K562 (cell line): Measurements from ENCODE around the gene RNF150. TPM values are rescaled to one million over a fixed set of nuclear protein-coding genes. Genes with fewer than 3 reads are reported as not detected.

ENCODE experiments used
- ATAC-seq: fragments of 200-7000 bp; cut with Tn5 transposase; 3 replicates; pipeline ENCODE4 v1.9.1; 2020; ENCODE audit warnings: moderate library complexity
- BruUV-seq: library from RNA; stranded (reverse); fragments of 400-500 nt; replicated peaks from 2 replicates; lab custom pipeline; 2021; lab: Mats Ljungman, UMichigan
- CTCF ChIA-PET: fragments of 300-600 bp; formaldehyde crosslinking; extraction: SDS; loops from one replicate; lab custom pipeline; 2021; ENCODE audit warnings: low intra/inter-chr PET ratio; lab: Yijun Ruan, JAX
- POLR2A ChIA-PET: fragments of 300-600, 350-650 bp; sonication (Branson Sonifier 250); formaldehyde crosslinking; extraction: SDS; loops from one replicate; lab custom pipeline; 2021; ENCODE audit warnings: antibody characterized with exemption, inconsistent platforms; lab: Yijun Ruan, JAX
- DNase-seq, 4 experiments: peaks; one replicate each; pipeline versions ENCODE4 v3.0.0 to v3.0.0-alpha.2; 2011 to 2018; ENCODE audit warnings: low spot score in 3 of 4, mixed read lengths in 3 of 4; ENCODE audit errors: extremely low read depth in 1 of 4
- FAIRE-seq: peaks from 2 replicates; lab custom pipeline; 2011; peaks lifted over from hg19 to GRCh38; lab: Jason Lieb, UNC
- H2AFZ ChIP-seq: 2 replicates; pipeline ENCODE4 v1.6.0; 2011; ENCODE audit warnings: low read depth, low read length, control low read depth, inconsistent platforms
- H3K27ac ChIP-seq: fragments of 200-600 bp; 3 replicates; pipeline ENCODE4 v1.8.0; 2011; ENCODE audit warnings: low read depth, mild to moderate bottlenecking, control low read depth, inconsistent platforms, low read length, moderate library complexity, mixed read lengths; ENCODE audit errors: extremely low read depth
- H3K27me3 ChIP-seq, 2 experiments: fragments of 300-600 bp in 1 of 2; 2 replicates in 1 of 2; 3 replicates in 1 of 2; pipeline versions ENCODE4 v1.6.0 to v1.8.0; 2011; ENCODE audit warnings: inconsistent platforms in 2 of 2, low read length in 2 of 2, mild to moderate bottlenecking in 1 of 2, mixed read lengths in 1 of 2, moderate library complexity in 1 of 2; ENCODE audit not compliant: control insufficient read depth in 2 of 2, insufficient read depth in 2 of 2
- H3K36me3 ChIP-seq: fragments of 300-600 bp; 3 replicates; pipeline ENCODE4 v1.8.0; 2011; ENCODE audit warnings: mild to moderate bottlenecking, low read length, inconsistent platforms; ENCODE audit not compliant: control insufficient read depth, insufficient read depth
- H3K4me1 ChIP-seq, 2 experiments: fragments of 200-600 bp in 1 of 2; replicated peaks in 1 of 2; 2 replicates in 1 of 2; 3 replicates in 1 of 2; pipeline versions ENCODE4 v1.5.1 to v1.8.0; 2011; ENCODE audit warnings: inconsistent platforms in 2 of 2, low read length in 2 of 2, mild to moderate bottlenecking in 1 of 2, mixed read lengths in 1 of 2, moderate library complexity in 1 of 2; ENCODE audit not compliant: control insufficient read depth in 2 of 2, insufficient read depth in 2 of 2
- H3K4me2 ChIP-seq: 2 replicates; pipeline ENCODE4 v1.6.1; 2011; ENCODE audit warnings: low read length, control low read depth, inconsistent platforms, mixed read lengths; ENCODE audit not compliant: insufficient read depth
- H3K4me3 ChIP-seq: fragments of 200-600 bp; sonication (generic), shearing (Covaris generic); 2 replicates; pipeline ENCODE4 v1.5.1; 2016; ENCODE audit warnings: control low read depth, inconsistent platforms
- H3K79me2 ChIP-seq: fragments of 200-600 bp; 3 replicates; pipeline ENCODE4 v1.8.0; 2011; ENCODE audit warnings: low read length, inconsistent platforms; ENCODE audit not compliant: control insufficient read depth, insufficient read depth
- H3K9ac ChIP-seq, 2 experiments: 2 replicates each; pipeline versions ENCODE4 v1.6.0 to v1.6.1; 2011; ENCODE audit warnings: low read depth in 2 of 2, low read length in 2 of 2, control low read depth in 1 of 2, inconsistent platforms in 1 of 2, mild to moderate bottlenecking in 1 of 2, mixed read lengths in 1 of 2; ENCODE audit not compliant: insufficient read depth in 1 of 2
- H3K9me1 ChIP-seq: one replicate; pipeline ENCODE4 v1.6.0; 2011; ENCODE audit warnings: inconsistent platforms, mild to moderate bottlenecking, low read length, moderate library complexity; ENCODE audit not compliant: control insufficient read depth, insufficient read depth
- H3K9me3 ChIP-seq: replicated peaks from 2 replicates; pipeline ENCODE4 v1.5.1; 2011; ENCODE audit warnings: low read depth, low read length, inconsistent platforms; ENCODE audit not compliant: control insufficient read depth, insufficient read depth
- H4K20me1 ChIP-seq: replicated peaks from 2 replicates; pipeline ENCODE4 v1.6.1; 2011; ENCODE audit warnings: low read length, inconsistent platforms, mixed read lengths; ENCODE audit not compliant: control insufficient read depth, insufficient read depth
- BRF1 ChIP-seq: IDR thresholded peaks from 3 replicates; pipeline ENCODE4 v1.6.1; 2011; ENCODE audit warnings: borderline replicate concordance, mild to moderate bottlenecking; ENCODE audit not compliant: insufficient read length; ENCODE audit errors: extremely low read depth
- CBX5 ChIP-seq: IDR thresholded peaks from 2 replicates; pipeline ENCODE4 v1.6.1; 2014; ENCODE audit warnings: low read depth, borderline replicate concordance
- CREB5 ChIP-seq: fragments of 250-450 bp; sonication (Bioruptor Pico); IDR thresholded peaks from 2 replicates; pipeline ENCODE4 v1.5.0; 2020; ENCODE audit warnings: mild to moderate bottlenecking
- FOXP4 ChIP-seq: sonication (generic); formaldehyde crosslinking; IDR thresholded peaks from 2 replicates; pipeline ENCODE4 v1.8.0; 2022; ENCODE audit warnings: mild to moderate bottlenecking, missing genetic modification reagents, borderline replicate concordance
- HDAC8 ChIP-seq: fragments of 450-650 bp; IDR thresholded peaks from 2 replicates; pipeline ENCODE4 v1.6.1; 2016; ENCODE audit warnings: mild to moderate bottlenecking, missing genetic modification characterization, moderate library complexity, missing compliant biosample characterization
- ID3 ChIP-seq, 2 experiments: fragments of 250-450 bp in 1 of 2; fragments of 450-650 bp in 1 of 2; sonication (Bioruptor Pico) in 1 of 2; IDR thresholded peaks; 2 replicates each; pipeline versions ENCODE4 v1.6.1 to v1.8.0; 2016 to 2021; ENCODE audit warnings: mild to moderate bottlenecking in 2 of 2, moderate library complexity in 2 of 2, missing compliant biosample characterization in 1 of 2, missing genetic modification characterization in 1 of 2
- KLF13 ChIP-seq: fragments of 450-650 bp; IDR thresholded peaks from 2 replicates; pipeline ENCODE4 v1.6.1; 2016; ENCODE audit warnings: missing genetic modification characterization, low read depth, mild to moderate bottlenecking, missing compliant biosample characterization, moderate library complexity, borderline replicate concordance
- NR2F6 ChIP-seq: fragments of 450-650 bp; formaldehyde crosslinking; IDR thresholded peaks from 2 replicates; pipeline ENCODE4 v1.4.0; 2020; ENCODE audit warnings: mild to moderate bottlenecking
- PML ChIP-seq: IDR thresholded peaks from 2 replicates; pipeline ENCODE4 v1.6.1; 2012; ENCODE audit warnings: low read length, inconsistent platforms
- STAG1 ChIP-seq: sonication (generic); formaldehyde crosslinking; IDR thresholded peaks from 2 replicates; pipeline ENCODE4 v1.5.0; 2020; ENCODE audit warnings: missing genetic modification reagents, borderline replicate concordance
- TBL1XR1 ChIP-seq, 2 experiments: IDR thresholded peaks; 2 replicates each; pipeline ENCODE4 v1.6.1; 2012; ENCODE audit warnings: improper control_type of control experiment in 2 of 2, low read length in 2 of 2, mild to moderate bottlenecking in 1 of 2
- WHSC1 ChIP-seq: IDR thresholded peaks from one replicate; pipeline ENCODE4 v1.6.1; 2012; ENCODE audit warnings: low read length, control low read depth, inconsistent platforms
- ZNF586 ChIP-seq: fragments of 450-650 bp; formaldehyde crosslinking; conservative IDR thresholded peaks from 2 replicates; pipeline ENCODE4 v1.4.0; 2020; ENCODE audit warnings: mild to moderate bottlenecking, moderate library complexity
- ZNF589 ChIP-seq: fragments of 200-800 bp; sonication (Bioruptor generic); IDR thresholded peaks from 2 replicates; pipeline ENCODE4 v1.6.1; 2016; ENCODE audit warnings: low read depth, missing genetic modification characterization, missing compliant biosample characterization
- ZNF780A ChIP-seq: fragments of 250-450 bp; sonication (Bioruptor Pico); IDR thresholded peaks from 2 replicates; pipeline ENCODE4 v1.5.0; 2021; ENCODE audit warnings: mild to moderate bottlenecking
- WGBS: fragments of 100-300 bp; shearing (Covaris generic); methylation state at CpG from one replicate; pipeline ENCODE4 v1.1.6; 2016; ENCODE audit warnings: low coverage, mixed read lengths; ENCODE audit not compliant: insufficient coverage; ENCODE audit errors: missing lambda C conversion rate; 5-methylcytosine and 5-hydroxymethylcytosine counted together
- in situ Hi-C: fragments of 300-500 bp; cut with MboI; formaldehyde crosslinking; loops from 4 replicates; pipeline ENCODE4 v1.15.0; 2018; ENCODE audit warnings: inconsistent platforms, mixed read lengths
- intact Hi-C: fragments of 100-400 bp; cut with micrococcal nuclease; formaldehyde crosslinking; loops from 2 replicates; pipeline ENCODE4 v1.14.2; 2022
- polyA plus RNA-seq, 8 experiments: library from polyadenylated mRNA; depleted of rRNA in 4 of 8; stranded (reverse) in 5 of 8; unstranded in 3 of 8; fragments of >200 nt; fragmentation: Nextera tagmentation in 2 of 8; fragmentation: Illumina TruSeq in 1 of 8; extraction: Ambion mirVana in 2 of 8; extraction: Trizol in 1 of 8; gene quantifications; 2 replicates each; pipeline versions ENCODE4 v1.2.1 to v1.2.3, GENCODE V29; 2011 to 2014; ENCODE audit warnings: inconsistent platforms in 1 of 8, missing spikeins in 1 of 8
- total RNA-seq, 7 experiments: library from RNA; depleted of rRNA in 6 of 7; stranded (reverse); fragments of >200 nt in 6 of 7; fragmentation: Illumina TruSeq in 2 of 7; extraction: Trizol in 2 of 7; gene quantifications; 2 replicates each; pipeline versions ENCODE4 v1.2.1 to v1.2.3, GENCODE V29; 2011 to 2021; ENCODE audit warnings: low replicate concordance in 1 of 7

RNF150 gene
- total and polyA plus RNA-seq, 9 of the 15 experiments (the other 6 are each of a cell fraction or from before 2014, with no cell fraction given) = 0.09 TPM; not detected in 8

GRCh38 chr4:141121768-141122454 lies 11.4 kb downstream of the RNF150 start:
- Histone ChIP-seq H3K36me3 (no peaks in the 10 kb centered on the region), H3K27ac (no peak overlapping the region), H3K9me1 (no peaks in the 10 kb centered on the region), H3K27me3 (no peaks in the 10 kb centered on the region), H3K4me1 (no peaks in the 10 kb centered on the region; a peak in 1 of 5 replicates), H3K9me3 (no peaks in the 10 kb centered on the region), H3K9ac (no peak overlapping the region), H4K20me1 (no peaks in the 10 kb centered on the region), H3K4me3 (no peak overlapping the region), H3K4me2 (no peak overlapping the region), H3K79me2 (no peaks in the 10 kb centered on the region), H2AFZ (no peak overlapping the region)
- TF ChIP-seq PML (no peak), CBX5 (no peak), TBL1XR1 (IDR thresholded peaks at IDR 0.05; ENCODE audit: low read length in 2 of 2) (no peak), ID3 (CRISPR knock-in tag; IDR thresholded peaks at IDR 0.05) (no peak), ID3 (tag; IDR thresholded peaks at IDR 0.05) (no peak), CREB5 (CRISPR knock-in tag) (no peak), STAG1 (no peak), ZNF780A (CRISPR knock-in tag) (no peak), HDAC8 (tag) (no peak), KLF13 (tag) (no peak), WHSC1 (no peak), ZNF586 (CRISPR knock-in tag) (no peak), FOXP4 (no peak), ZNF589 (no peak), NR2F6 (CRISPR knock-in tag) (no peak), BRF1 (no peak)
- POLR2A ChIA-PET = no interaction called here
- DNase-seq (no peak), FAIRE-seq (no peak), ATAC-seq (no peak)
- CTCF ChIA-PET = no interaction called here
- WGBS = 3% methylated on average over 9 of the region's 9 CpGs
- no TSS peak for BruUV-seq
- in situ Hi-C loops (no loop called here), intact Hi-C loops (no loop called here)
